GM20000 (cell line): Measurements from ENCODE around the gene LCE7A.

ENCODE experiments used
- DNase-seq: peaks from one replicate; pipeline ENCODE4 v3.0.0; 2012; ENCODE audit warnings: low spot score
- TF ChIP-seq, protein P1 (sequence below): IDR thresholded peaks from 2 replicates; pipeline ENCODE4 v1.5.1; 2012; ENCODE audit warnings: mild to moderate bottlenecking, control low read depth; ENCODE audit errors: extremely low read depth, missing control alignments

The LCE7A gene

DNA sequence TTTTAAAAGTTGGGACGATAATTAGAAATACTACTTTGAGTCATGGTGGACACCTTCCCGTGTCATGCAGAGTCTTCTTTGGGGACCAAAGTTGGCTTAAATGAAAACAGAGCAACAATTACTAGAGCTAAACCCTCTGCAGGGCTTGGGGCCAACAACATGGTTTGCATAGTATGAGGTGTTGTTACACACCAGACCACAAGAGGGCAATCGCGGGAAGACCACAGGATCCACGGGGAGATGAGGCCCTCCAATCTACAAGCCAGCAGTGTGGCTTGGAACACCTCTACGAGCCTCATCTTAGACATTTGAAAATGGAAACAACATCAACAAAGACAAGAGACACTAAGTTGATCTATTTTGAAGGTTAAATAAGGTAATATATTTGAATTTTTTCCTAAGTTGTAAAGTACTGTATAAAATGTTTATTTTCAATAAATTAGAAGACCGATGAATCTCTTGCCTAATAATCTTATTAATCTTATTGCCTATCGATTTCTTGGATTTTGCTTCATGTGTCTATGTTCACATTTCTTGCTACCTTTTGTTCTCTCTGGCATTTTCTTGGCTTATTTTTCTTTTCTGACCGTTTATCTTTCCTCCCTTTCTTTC lies 10.1 kb downstream of the LCE7A start:
- peak; percentile 78 for DNase-seq
- TF ChIP-seq, protein P1, sequence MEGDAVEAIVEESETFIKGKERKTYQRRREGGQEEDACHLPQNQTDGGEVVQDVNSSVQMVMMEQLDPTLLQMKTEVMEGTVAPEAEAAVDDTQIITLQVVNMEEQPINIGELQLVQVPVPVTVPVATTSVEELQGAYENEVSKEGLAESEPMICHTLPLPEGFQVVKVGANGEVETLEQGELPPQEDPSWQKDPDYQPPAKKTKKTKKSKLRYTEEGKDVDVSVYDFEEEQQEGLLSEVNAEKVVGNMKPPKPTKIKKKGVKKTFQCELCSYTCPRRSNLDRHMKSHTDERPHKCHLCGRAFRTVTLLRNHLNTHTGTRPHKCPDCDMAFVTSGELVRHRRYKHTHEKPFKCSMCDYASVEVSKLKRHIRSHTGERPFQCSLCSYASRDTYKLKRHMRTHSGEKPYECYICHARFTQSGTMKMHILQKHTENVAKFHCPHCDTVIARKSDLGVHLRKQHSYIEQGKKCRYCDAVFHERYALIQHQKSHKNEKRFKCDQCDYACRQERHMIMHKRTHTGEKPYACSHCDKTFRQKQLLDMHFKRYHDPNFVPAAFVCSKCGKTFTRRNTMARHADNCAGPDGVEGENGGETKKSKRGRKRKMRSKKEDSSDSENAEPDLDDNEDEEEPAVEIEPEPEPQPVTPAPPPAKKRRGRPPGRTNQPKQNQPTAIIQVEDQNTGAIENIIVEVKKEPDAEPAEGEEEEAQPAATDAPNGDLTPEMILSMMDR = peak; percentile 68

DNA sequence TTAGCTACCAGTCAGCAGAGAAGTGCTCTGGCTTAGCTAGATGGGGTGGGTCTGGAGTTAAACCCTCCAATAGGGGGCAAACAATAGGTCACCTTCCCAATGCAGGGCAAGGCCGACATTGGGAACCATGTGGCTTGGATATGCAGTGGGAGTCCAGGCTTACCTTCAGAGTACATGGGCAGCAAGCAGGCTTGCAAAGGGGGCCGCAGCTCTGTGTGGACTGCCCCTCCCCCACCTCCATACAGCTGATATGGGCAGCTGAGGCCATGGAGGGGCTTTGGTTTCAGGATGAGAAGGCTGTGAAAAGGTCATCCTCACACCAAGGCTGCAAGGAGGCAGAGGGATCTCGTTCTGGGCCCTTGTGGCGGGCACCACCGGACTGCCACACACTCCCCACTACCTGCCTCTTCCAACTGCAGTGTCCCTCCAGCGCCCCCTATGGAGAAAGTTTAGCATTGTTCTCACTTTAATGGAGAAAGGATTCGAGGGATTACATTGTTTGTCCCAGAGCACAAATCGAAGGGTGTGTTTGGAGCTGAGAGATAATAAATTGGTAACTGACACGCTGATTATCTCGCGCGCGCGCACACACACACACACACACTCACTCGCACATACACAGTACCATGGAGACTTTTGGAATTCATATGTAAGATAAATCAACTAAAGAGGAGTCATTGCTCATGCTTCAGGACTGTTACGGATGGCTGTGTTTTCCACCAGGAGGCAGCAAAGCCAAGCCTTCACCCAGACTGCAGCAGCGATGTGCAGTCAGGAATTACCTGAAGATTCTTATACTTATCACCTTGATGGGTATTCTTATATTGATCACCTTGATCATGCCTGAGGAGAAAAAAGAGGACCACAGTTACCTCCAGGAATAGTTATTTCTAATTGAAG lies 11.3 kb downstream of the LCE7A start:
- no peak for DNase-seq

DNA sequence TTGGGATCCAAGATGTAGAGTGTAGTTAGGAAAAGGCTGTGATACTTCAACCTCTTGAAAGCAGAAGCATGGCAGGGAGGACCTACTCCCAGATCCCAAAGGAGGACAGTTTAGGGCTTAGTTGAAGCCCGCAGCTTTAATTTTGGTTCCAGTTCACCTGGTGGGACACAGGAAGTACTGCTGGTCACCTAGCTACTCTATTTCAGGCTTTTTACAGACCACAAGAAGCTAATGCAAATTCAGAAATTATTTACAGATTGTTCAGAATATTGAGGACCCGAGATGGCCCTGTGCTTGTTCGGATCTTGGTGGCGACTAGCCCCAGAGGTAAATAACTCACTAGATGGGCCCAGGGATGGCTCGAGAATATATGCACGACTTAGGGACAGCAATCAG lies 11.9 kb downstream of the LCE7A start:
- no peak for DNase-seq
- TF ChIP-seq, protein P1 = no peak

More for the DNA sequence above, 11.3 kb downstream of the LCE7A start:
- TF ChIP-seq, protein P1 = peak; percentile 29

DNA sequence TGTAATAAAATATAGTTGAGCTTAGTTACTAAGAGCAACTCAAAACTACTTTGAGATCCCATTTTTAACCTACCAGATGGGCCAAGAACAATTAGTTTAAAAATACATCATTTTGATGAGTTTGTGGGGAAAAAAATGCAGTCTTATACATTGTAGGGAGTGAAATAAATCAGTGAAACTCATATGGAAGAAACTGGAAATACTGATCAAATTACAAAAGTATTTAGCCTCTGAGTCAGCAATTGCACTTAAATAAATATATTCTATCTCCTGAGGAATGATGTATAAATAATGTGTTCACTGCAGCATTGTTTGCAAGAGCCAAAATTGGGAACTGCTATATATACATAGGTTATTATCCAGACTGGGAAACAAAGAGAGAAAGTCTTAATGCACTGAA lies 13.7 kb downstream of the LCE7A start:
- DNase-seq = no peak
- TF ChIP-seq, protein P1 = no peak

DNA sequence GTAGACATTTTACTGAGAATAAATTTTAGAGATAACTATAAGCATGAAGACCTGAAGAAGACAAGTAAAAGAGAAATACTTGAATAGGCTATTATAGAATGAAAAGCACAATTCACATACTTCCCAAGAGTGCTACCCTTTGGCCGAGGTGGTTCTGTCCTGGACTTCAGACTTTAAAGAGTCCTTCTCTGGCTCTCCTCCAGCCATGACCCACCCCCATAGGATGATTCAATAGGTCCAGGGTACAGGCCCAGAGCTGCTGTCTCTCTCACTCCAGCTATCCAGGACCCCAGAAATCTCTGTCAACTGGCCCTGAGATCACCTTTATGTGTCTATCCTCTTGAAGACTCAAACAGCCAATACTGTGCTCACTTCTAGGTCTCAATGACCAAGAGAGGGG lies 17.0 kb downstream of the LCE7A start:
- TF ChIP-seq, protein P1 = no peak
- no peak for DNase-seq

DNA sequence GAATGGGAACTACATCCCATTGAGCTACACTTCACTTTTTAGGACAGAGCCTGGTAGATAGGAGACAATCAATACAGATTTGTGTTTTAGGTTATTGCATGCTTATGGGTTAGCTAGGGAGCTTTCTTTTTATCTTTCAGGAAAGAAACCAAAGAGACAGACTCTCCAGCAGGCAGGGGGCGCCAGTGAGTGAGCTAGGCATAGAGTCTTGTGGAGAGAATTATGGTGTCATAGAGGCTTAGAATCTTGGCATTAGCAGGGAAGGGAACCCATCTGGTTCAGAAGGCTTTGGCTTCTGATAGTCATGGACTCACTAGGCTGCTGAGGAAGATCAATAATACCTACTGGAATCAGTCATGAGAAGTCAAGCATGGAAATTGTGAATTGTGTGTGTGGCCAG lies 18.2 kb downstream of the LCE7A start, which contains the start of gene SMCP:
TSS of gene SMCP (plus strand) at position 281 of the 400 bp plus-strand sequence. CDS start 6,101 bp downstream, outside the sequence.
- TF ChIP-seq, protein P1 = no peak
- DNase-seq = no peak

DNA sequence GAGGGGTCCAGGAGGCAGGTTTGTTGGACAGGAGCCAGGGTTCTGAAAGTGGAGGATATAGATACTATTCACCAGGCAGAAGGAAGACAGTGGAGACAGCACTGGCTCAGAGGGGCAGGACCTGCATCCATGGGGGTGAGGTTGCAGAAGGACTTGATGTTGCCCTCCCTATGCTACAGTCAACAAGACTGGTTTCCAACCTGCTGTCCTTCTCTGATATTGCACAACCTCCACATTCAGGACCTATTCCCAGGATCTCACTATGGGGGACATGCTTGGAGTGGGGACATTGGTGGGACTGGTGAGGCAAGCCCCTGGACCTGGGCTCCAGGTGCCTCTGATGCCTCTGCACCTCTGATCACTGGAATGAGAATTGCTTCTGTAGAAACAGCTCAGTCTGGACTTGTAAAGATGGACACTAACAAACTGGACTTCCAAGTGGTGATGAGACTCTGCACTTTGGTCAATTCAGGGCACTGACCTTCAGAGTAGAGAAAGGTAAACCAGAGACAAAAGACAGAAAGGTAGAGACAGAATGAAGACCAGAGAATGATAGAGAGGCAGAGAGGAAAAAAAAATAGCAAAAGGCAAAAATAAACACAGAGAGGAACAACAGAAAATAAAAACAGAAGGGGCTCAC lies 19.9 kb downstream of the LCE7A start:
- TF ChIP-seq, protein P1 = no peak
- no peak for DNase-seq
